Body of pancreas (tissue), 2 donors: Measurements from ENCODE around the gene NT5M. TPM values are rescaled to one million over a fixed set of nuclear protein-coding genes. Genes with fewer than 3 reads are reported as not detected.

ENCODE experiments used
- total RNA-seq, 2 donors: library from RNA; depleted of rRNA; stranded (reverse); fragments of >200 nt; gene quantifications; one replicate each; pipeline ENCODE4 v1.1.0, GENCODE V29; 2016

NT5M gene
- total RNA-seq, 2 donors from 2014 or later = 1.0 to 1.3 TPM

Other genes starting within 250 kb of the NT5M start
- 1 to 10 TPM; 3.6 to 6.6 TPM for gene PLD6, start 97.0 kb upstream of the NT5M start, total RNA-seq
- gene FLCN, start 66.2 kb upstream of the NT5M start, total RNA-seq = 10 to 100 TPM; 35.8 to 64.3 TPM
- 10 to 100 TPM; 23.1 to 29.8 TPM for gene COPS3, start 22.1 kb upstream of the NT5M start, total RNA-seq
- gene MED9, start 173.6 kb downstream of the NT5M start, total RNA-seq = 1 to 10 TPM; 4.9 to 7.8 TPM
- 10 to 100 TPM; 17.6 to 58.0 TPM for gene RASD1, start 193.0 kb downstream of the NT5M start, total RNA-seq